GM18907 (cell line): ENCODE measurements around the gene CCDC152.
"Not testable (repeated sequence)": the region's sequence is repeated elsewhere in the genome, so short reads cannot be mapped to it uniquely, and the experiment has no call there.

Source experiments
- ATAC-seq: cut with Tn5 transposase; IDR thresholded peaks from one replicate; pipeline ENCODE4 v1.9.1; 2021; ENCODE audit warnings: mild to moderate bottlenecking, moderate library complexity; ENCODE audit not compliant: unreplicated experiment

Gene CCDC152

GRCh38 chr5:42844408-42844807 is 87.8 kb downstream of the CCDC152 start:
- ATAC-seq: not testable (repeated sequence)

DNA sequence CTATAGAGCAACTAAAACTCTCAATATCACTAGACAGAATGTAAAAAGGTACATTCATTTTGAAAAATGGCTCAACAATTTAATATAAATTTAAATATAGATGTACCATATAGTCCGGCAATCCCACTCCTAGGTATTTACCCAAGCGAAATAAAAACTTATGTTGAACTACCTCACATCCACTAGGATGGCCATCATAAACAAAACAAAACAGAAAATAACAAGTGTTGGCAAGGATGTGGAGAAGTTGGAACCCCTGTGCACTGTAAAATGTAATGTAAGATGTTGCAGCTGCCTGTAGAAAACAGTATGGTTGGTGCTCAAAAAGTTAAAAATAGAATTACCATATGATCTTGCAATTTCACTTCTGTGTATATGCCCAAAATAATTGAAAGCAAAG is 91.9 kb downstream of the CCDC152 start:
- no peak for ATAC-seq

GRCh38 chr5:42851481-42851880 is 94.9 kb downstream of the CCDC152 start:
- ATAC-seq: no peak
